ENCODE data around the gene WLS.

Gene WLS

GRCh38 chr1:68230901-68231626 is 1.3 kb downstream of the WLS start:
- H3K36me3 ChIP-seq: no peaks in the 10 kb centered on the region
- TF ChIP-seq, protein P1, sequence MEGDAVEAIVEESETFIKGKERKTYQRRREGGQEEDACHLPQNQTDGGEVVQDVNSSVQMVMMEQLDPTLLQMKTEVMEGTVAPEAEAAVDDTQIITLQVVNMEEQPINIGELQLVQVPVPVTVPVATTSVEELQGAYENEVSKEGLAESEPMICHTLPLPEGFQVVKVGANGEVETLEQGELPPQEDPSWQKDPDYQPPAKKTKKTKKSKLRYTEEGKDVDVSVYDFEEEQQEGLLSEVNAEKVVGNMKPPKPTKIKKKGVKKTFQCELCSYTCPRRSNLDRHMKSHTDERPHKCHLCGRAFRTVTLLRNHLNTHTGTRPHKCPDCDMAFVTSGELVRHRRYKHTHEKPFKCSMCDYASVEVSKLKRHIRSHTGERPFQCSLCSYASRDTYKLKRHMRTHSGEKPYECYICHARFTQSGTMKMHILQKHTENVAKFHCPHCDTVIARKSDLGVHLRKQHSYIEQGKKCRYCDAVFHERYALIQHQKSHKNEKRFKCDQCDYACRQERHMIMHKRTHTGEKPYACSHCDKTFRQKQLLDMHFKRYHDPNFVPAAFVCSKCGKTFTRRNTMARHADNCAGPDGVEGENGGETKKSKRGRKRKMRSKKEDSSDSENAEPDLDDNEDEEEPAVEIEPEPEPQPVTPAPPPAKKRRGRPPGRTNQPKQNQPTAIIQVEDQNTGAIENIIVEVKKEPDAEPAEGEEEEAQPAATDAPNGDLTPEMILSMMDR (IDR thresholded peaks at IDR 0.05; ENCODE audit: low read depth, low read length): no peak
- DNase-seq: peak; percentile 14
- H3K27me3 ChIP-seq (ENCODE audit: insufficient read depth, low read depth, severe bottlenecking): no peaks in the 10 kb centered on the region
- no peak overlapping the region for H3K27ac ChIP-seq
- H3K9me3 ChIP-seq (ENCODE audit: severe bottlenecking): no peaks in the 10 kb centered on the region
- H3K4me3 ChIP-seq (ENCODE audit: low read depth, low read length): peak overlapping the region; percentile 97

GRCh38 chr1:68230484-68230802 is 1.9 kb downstream of the WLS start:
- no peak overlapping the region for H3K27ac ChIP-seq
- DNase-seq: peak; percentile 38
- H3K36me3 ChIP-seq: no peaks in the 10 kb centered on the region
- H3K9me3 ChIP-seq (ENCODE audit: severe bottlenecking): no peaks in the 10 kb centered on the region
- peak overlapping the region; percentile 97 for H3K4me3 ChIP-seq (ENCODE audit: low read depth, low read length)
- TF ChIP-seq, protein P1 (IDR thresholded peaks at IDR 0.05; ENCODE audit: low read depth, low read length): no peak
- H3K27me3 ChIP-seq (ENCODE audit: insufficient read depth, low read depth, severe bottlenecking): no peaks in the 10 kb centered on the region

DNA sequence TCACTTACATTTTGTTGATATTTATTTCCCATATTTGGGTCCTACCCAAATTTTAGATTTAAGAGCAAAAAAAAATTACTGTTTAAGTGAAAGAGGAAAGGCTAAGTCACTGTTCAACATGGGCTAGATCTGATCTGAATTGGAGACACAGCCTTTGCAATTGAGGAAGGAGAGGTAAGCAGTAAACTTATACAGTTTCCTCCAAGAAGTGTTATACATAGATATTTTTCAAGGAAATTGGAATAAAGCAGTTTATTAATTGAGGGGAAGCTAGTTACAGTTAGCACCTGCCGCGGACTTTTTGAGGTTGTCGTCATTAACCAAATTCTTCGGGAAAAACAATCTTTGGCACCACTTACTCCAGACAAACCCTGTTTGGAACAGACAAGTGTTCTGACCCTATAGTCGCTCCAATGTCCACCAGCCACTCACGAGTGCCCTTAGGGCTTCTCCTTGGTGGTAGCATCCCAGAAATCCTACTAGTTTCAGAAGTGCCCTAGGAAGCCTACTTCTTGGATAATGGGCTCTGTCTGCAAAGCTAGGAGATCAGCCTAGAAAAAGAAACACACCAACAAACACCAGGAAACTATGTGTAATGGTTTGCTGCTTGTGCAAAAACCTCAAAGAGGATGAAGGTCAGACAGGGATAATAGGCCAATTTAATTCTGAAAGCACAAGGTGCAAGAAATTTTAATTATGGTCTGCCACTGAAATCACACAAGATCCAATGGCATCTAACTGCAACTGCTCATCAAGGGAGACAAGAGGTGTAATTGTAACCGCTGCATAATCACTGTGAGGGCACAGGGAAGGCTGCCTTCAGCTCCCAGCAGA is 2.5 kb downstream of the WLS start:
- no peak overlapping the region for H3K4me3 ChIP-seq (ENCODE audit: low read depth, low read length)
- H3K27ac ChIP-seq: no peak overlapping the region
- no peak for DNase-seq
- TF ChIP-seq, protein P1 (IDR thresholded peaks at IDR 0.05; ENCODE audit: low read depth, low read length): no peak
- no peaks in the 10 kb centered on the region for H3K9me3 ChIP-seq (ENCODE audit: severe bottlenecking)
- no peaks in the 10 kb centered on the region for H3K27me3 ChIP-seq (ENCODE audit: insufficient read depth, low read depth, severe bottlenecking)
- H3K36me3 ChIP-seq: no peaks in the 10 kb centered on the region

DNA sequence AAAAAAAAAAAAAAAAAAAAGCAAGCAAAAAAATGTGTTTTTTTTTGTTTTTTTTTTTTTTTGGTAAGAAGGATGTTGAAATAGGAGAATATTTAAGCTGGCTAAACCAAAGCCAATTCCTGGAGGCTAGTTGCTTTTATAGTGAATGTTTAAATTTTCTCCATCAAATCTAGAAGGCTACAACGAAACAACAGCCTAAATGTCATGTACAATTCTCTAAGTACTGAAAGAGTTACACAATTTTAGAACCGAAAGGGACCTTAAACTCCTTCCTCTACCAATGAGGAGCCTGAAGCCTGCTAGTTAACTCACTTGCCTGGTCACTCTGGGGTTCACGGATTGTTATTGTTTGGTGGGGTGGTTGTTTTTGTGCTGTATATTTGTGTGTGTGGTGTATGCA is 3.5 kb downstream of the WLS start:
- no peak for DNase-seq
- Histone ChIP-seq H3K9me3 (ENCODE audit: severe bottlenecking) (no peaks in the 10 kb centered on the region), H3K4me3 (ENCODE audit: low read depth, low read length) (no peak overlapping the region)

DNA sequence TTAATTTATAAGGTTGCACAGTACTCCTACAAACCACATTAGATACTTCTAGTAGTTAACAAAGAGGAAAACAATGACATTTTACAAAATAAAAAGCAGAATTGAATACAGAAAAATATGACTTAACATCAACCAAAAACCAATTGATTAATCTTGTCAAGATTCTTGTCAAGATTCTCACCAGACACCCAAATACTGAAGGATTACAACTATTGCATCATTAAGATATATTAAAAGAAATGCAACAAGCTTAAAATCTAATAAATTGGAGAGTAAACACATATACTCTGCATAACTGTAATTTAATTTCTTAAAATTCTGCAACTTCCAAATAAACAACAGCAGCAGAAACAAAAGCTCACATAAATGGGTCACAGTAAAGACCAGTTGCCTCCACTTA is 4.7 kb downstream of the WLS start:
- Histone ChIP-seq H3K27me3 (ENCODE audit: insufficient read depth, low read depth, severe bottlenecking) (no peaks in the 10 kb centered on the region), H3K36me3 (no peaks in the 10 kb centered on the region), H3K9me3 (ENCODE audit: severe bottlenecking) (no peaks in the 10 kb centered on the region), H3K27ac (no peak overlapping the region), H3K4me3 (ENCODE audit: low read depth, low read length) (no peak overlapping the region)
- TF ChIP-seq, protein P1 (IDR thresholded peaks at IDR 0.05; ENCODE audit: low read depth, low read length): no peak
- no peak for DNase-seq

More for the DNA sequence above, 3.5 kb downstream of the WLS start:
- Histone ChIP-seq H3K36me3 (no peaks in the 10 kb centered on the region), H3K27me3 (ENCODE audit: insufficient read depth, low read depth, severe bottlenecking) (no peaks in the 10 kb centered on the region), H3K27ac (no peak overlapping the region)
- TF ChIP-seq, protein P1 (IDR thresholded peaks at IDR 0.05; ENCODE audit: low read depth, low read length): no peak

Data from WERI-Rb-1 (cell line).